ENCODE measurements around the gene TIMP1. TPM values are rescaled to one million over a fixed set of nuclear protein-coding genes. Genes with fewer than 3 reads are reported as not detected.

TIMP1 gene
- total RNA-seq, 4 donors from 2014 or later: 77.4 to 204 (median 156) TPM

DNA sequence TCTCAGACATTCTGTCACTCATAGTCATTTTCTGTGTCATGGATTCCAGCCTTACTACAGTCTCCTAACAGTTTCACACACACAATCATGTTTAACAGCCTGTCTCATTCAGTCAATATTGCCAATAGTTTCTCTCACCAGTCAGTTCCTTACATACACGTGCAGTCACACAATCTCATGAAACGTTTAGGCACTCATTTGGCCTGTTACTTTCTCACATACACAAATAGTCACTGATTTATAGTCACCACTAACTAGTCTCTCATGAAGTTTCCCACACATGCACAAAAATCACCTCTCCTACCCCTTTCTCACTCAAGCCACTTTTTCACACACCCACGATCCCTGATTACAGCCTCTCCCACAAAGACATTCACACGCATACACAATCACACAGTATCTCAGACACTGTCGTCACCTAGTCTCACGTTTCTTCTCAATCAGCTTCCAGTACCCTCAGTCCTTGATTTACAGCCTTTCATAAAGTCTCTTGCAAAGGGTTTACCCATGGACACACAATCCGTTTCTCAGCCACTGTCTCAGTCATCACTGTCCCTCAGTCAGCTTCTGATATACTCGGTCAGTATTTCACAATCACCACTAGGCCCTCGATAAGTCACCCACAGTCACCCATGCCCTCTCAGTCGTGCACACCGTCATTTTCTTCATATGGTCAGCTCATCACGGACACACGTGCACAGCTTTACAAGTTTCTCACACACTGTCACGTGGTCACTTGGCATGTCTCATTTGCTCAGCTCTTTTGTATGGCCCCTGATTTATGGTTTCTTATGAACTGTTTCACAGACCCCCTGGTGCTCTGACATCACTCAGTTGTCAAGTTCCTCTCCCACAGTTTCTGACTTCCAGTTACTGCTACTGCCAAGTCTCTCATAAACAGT, 51.7 kb downstream of the TIMP1 start:
- H3K36me3 ChIP-seq: peaks cover 0 to 49% of the 10 kb centered on the region in 2 donors
- TF ChIP-seq POLR2AphosphoS5 (IDR thresholded peaks at IDR 0.05) (no peak), EP300 (IDR thresholded peaks at IDR 0.05) (no peak), POLR2A (IDR thresholded peaks at IDR 0.05) (no peak)
- TF ChIP-seq, protein P1, sequence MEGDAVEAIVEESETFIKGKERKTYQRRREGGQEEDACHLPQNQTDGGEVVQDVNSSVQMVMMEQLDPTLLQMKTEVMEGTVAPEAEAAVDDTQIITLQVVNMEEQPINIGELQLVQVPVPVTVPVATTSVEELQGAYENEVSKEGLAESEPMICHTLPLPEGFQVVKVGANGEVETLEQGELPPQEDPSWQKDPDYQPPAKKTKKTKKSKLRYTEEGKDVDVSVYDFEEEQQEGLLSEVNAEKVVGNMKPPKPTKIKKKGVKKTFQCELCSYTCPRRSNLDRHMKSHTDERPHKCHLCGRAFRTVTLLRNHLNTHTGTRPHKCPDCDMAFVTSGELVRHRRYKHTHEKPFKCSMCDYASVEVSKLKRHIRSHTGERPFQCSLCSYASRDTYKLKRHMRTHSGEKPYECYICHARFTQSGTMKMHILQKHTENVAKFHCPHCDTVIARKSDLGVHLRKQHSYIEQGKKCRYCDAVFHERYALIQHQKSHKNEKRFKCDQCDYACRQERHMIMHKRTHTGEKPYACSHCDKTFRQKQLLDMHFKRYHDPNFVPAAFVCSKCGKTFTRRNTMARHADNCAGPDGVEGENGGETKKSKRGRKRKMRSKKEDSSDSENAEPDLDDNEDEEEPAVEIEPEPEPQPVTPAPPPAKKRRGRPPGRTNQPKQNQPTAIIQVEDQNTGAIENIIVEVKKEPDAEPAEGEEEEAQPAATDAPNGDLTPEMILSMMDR (IDR thresholded peaks at IDR 0.05): no peak
- WGBS, 2 donors (ENCODE audit: low coverage in 1 of 2): 66 to 67% methylated on average over 14 of the region's 14 CpGs

DNA sequence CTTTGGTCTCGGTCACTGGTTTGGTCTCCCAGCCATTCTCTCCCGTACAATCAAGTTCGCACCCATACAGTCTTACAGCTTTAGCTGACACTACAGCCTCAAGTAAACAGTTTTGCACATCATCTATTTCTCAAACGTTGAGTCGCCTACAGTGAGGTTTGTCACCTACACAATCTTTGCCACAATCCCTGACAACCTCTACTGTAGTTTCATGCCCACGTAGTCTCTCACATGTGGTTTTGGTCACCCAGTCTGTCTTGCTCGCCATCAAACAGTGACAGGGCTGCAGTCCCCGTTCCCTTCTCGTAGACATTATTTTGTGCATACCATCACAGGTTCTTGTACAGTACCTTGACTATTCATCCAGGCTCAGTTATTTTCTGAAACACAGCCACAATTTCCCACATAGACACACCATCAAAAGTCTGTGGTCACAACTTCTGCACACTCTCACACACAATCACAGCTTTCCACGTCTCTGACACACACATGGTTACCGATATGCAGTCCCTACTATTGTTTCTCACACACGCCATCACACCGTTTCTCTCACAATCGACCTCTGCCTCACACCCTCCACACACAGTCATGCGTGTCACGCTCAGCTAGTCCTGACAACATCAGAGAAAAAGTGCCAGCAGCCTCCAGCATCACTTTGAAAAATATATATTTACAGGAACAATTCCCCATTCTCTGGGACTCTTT, 52.8 kb downstream of the TIMP1 start:
- Histone ChIP-seq H3K9me3 (no peaks in the 10 kb centered on the region), H3K27ac (no peak overlapping the region), H3K4me3 (no peak overlapping the region), H3K4me1 (no peaks in the 10 kb centered on the region), H3K27me3 (no peaks in the 10 kb centered on the region), H3K36me3 (peaks cover 0 to 60% of the 10 kb centered on the region in 2 donors)
- 82 to 87% methylated on average over 9 to 14 of the region's 16 CpGs for WGBS, 2 donors (ENCODE audit: low coverage in 1 of 2)
- ATAC-seq: no peak
- TF ChIP-seq EP300 (IDR thresholded peaks at IDR 0.05): no peak
- TF ChIP-seq POLR2AphosphoS5 (IDR thresholded peaks at IDR 0.05): no peak
- TF ChIP-seq, protein P1 (IDR thresholded peaks at IDR 0.05): no peak
- TF ChIP-seq POLR2A (IDR thresholded peaks at IDR 0.05): no peak

More for the DNA sequence above, 51.7 kb downstream of the TIMP1 start:
- Histone ChIP-seq H3K4me3 (no peak overlapping the region), H3K9me3 (no peaks in the 10 kb centered on the region), H3K27me3 (no peaks in the 10 kb centered on the region), H3K27ac (no peak overlapping the region), H3K4me1 (no peaks in the 10 kb centered on the region)
- no peak for ATAC-seq

Small RNA genes within 50 kb of the gene (small RNA-seq; reads per million reads assigned to genes)
- gene MIR4769: 0 to 0.82 (median 0.06) reads per million in 4 donors

Other genes with a start within 250 kb of the TIMP1 start
- gene ZNF157, start 211.9 kb upstream of the TIMP1 start, total RNA-seq: under 1 TPM in 1 of 4 donors, not detected in 3; 0.31 TPM
- 1 to 10 TPM; 8.8 to 10.0 (median 9.4) TPM for gene ZNF41, start 99.2 kb upstream of the TIMP1 start, total RNA-seq
- 10 to 100 TPM; 27.5 to 46.8 (median 38.5) TPM for gene ARAF, start 21.2 kb upstream of the TIMP1 start, total RNA-seq
- gene SYN1, start 37.4 kb downstream of the TIMP1 start, total RNA-seq: under 1 TPM in 2 of 4 donors, not detected in 2; 0.27 TPM
- 10 to 100 TPM in 1 of 4 donors, 1 to 10 TPM in 2, under 1 TPM in 1; 0.78 to 18.4 (median 4.7) TPM for gene CFP, start 47.5 kb downstream of the TIMP1 start, total RNA-seq
- 10 to 100 TPM; 20.0 to 26.8 (median 26.2) TPM for gene ELK1, start 68.1 kb downstream of the TIMP1 start, total RNA-seq
- 100 to 1,000 TPM in 1 of 4 donors, 10 to 100 TPM in 3; 66.5 to 112 (median 79.1) TPM for gene UXT, start 76.7 kb downstream of the TIMP1 start, total RNA-seq

Data from gastroesophageal sphincter (tissue), 4 donors.